H1 (cell line): ENCODE measurements around the gene UBN2. TPM values are rescaled to one million over a fixed set of nuclear protein-coding genes. Genes with fewer than 3 reads are reported as not detected.

Source experiments
- ASH2L ChIP-seq: fragments of 200-600, 300-600 bp; sonication (generic); IDR thresholded peaks from one replicate; pipeline ENCODE4 v1.7.1; 2017; ENCODE audit warnings: low read length
- ATF3 ChIP-seq: IDR thresholded peaks from 2 replicates; pipeline ENCODE4 v1.6.1; 2011; ENCODE audit warnings: low read depth, mild to moderate bottlenecking, low read length; ENCODE audit not compliant: insufficient read depth
- CBX8 ChIP-seq: fragments of 300-800, 300-1000 bp; sonication (generic); IDR thresholded peaks from 2 replicates; pipeline ENCODE4 v1.7.1; 2016; ENCODE audit warnings: low read depth, low read length, borderline replicate concordance
- CEBPB ChIP-seq: IDR thresholded peaks from 2 replicates; pipeline ENCODE4 v1.6.1; 2012; ENCODE audit warnings: low read depth, low read length
- CHD2 ChIP-seq: IDR thresholded peaks from 2 replicates; pipeline ENCODE4 v1.6.1; 2012; ENCODE audit warnings: low read length, improper control_type of control experiment
- CTCF ChIP-seq, 3 experiments: IDR thresholded peaks; 1 replicate in 2 of 3; 2 replicates in 1 of 3; pipeline versions ENCODE4 v1.5.1 to v1.6.1; 2011; ENCODE audit warnings: low read length in 3 of 3, mild to moderate bottlenecking in 3 of 3, inconsistent platforms in 2 of 3, low read depth in 1 of 3, moderate library complexity in 1 of 3; ENCODE audit not compliant: insufficient read depth in 1 of 3; ENCODE audit errors: control extremely low read depth in 1 of 3
- EGR1 ChIP-seq: IDR thresholded peaks from 2 replicates; pipeline ENCODE4 v1.6.1; 2011; ENCODE audit warnings: low read depth, low read length, borderline replicate concordance
- EP300 ChIP-seq, 2 experiments: IDR thresholded peaks; 1 replicate in 1 of 2; 2 replicates in 1 of 2; pipeline ENCODE4 v1.6.1; 2011 to 2012; ENCODE audit warnings: low read depth in 2 of 2, low read length in 2 of 2, mild to moderate bottlenecking in 2 of 2, borderline replicate concordance in 1 of 2, inconsistent platforms in 1 of 2, moderate library complexity in 1 of 2
- EZH2 ChIP-seq: fragments of 200-600 bp; sonication (generic); IDR thresholded peaks from 2 replicates; pipeline ENCODE4 v1.7.1; 2012; ENCODE audit warnings: low read depth, mild to moderate bottlenecking, moderate library complexity, low read length, inconsistent platforms; ENCODE audit not compliant: severe bottlenecking
- GTF2F1 ChIP-seq: IDR thresholded peaks from 2 replicates; pipeline ENCODE4 v1.6.1; 2012; ENCODE audit warnings: low read depth, low read length, improper control_type of control experiment, borderline replicate concordance
- JUN ChIP-seq: IDR thresholded peaks from 2 replicates; pipeline ENCODE4 v1.6.1; 2011; ENCODE audit warnings: low read depth, mild to moderate bottlenecking, improper control_type of control experiment, low read length
- KDM1A ChIP-seq: fragments of 200-600, 300-600 bp; sonication (generic); IDR thresholded peaks from 2 replicates; pipeline ENCODE4 v1.7.1; 2016; ENCODE audit warnings: mild to moderate bottlenecking, low read length, borderline replicate concordance
- KDM5A ChIP-seq: fragments of 200-600 bp; IDR thresholded peaks from 2 replicates; pipeline ENCODE4 v1.7.1; 2012; ENCODE audit warnings: mild to moderate bottlenecking, low read length, inconsistent platforms, mixed read lengths
- NANOG ChIP-seq: IDR thresholded peaks from 2 replicates; pipeline ENCODE4 v1.6.1; 2011; ENCODE audit warnings: low read length, low read depth, mild to moderate bottlenecking, inconsistent platforms; ENCODE audit not compliant: insufficient read depth, poor library complexity, severe bottlenecking
- NRF1 ChIP-seq: IDR thresholded peaks from 2 replicates; pipeline ENCODE4 v1.6.1; 2011; ENCODE audit warnings: mild to moderate bottlenecking, low read depth, low read length, improper control_type of control experiment
- POLR2A ChIP-seq, 2 experiments: IDR thresholded peaks; 1 replicate in 1 of 2; 2 replicates in 1 of 2; pipeline ENCODE4 v1.6.1; 2011; ENCODE audit warnings: low read depth in 2 of 2, low read length in 2 of 2, mild to moderate bottlenecking in 2 of 2; ENCODE audit errors: control extremely low read depth in 1 of 2
- SP2 ChIP-seq: IDR thresholded peaks from 2 replicates; pipeline ENCODE4 v1.6.1; 2012; ENCODE audit warnings: mild to moderate bottlenecking, low read length, inconsistent platforms
- SUZ12 ChIP-seq: fragments of 200-600 bp; sonication (generic); IDR thresholded peaks from 2 replicates; pipeline ENCODE4 v1.6.1; 2012; ENCODE audit warnings: mild to moderate bottlenecking, inconsistent platforms, low read length, moderate library complexity, mixed read lengths
- TCF12 ChIP-seq: IDR thresholded peaks from 2 replicates; pipeline ENCODE4 v1.6.1; 2011; ENCODE audit warnings: low read depth, mild to moderate bottlenecking, low read length
- TEAD4 ChIP-seq: IDR thresholded peaks from 2 replicates; pipeline ENCODE4 v1.6.1; 2012; ENCODE audit warnings: low read depth, low read length, inconsistent platforms, mixed read lengths
- polyA plus RNA-seq, 7 experiments: library from polyadenylated mRNA; depleted of rRNA in 3 of 7; stranded (reverse) in 5 of 7; unstranded in 2 of 7; fragments of >200 nt in 5 of 7; fragments of 200-250 nt in 2 of 7; gene quantifications; 1 replicate in 5 of 7; 2 replicates in 1 of 7; 4 replicates in 1 of 7; pipeline versions ENCODE4 v1.2.1 to v1.2.3, GENCODE V29; 2011 to 2013; ENCODE audit warnings: missing spikeins in 2 of 7, mixed read lengths in 2 of 7
- total RNA-seq: library from RNA; stranded (reverse); fragmentation: NEBNext Ultra II Directional; extraction: Animal tissue kit (Norgen Biotek cat#: 25700); gene quantifications from 2 replicates; pipeline ENCODE4 v1.2.1, GENCODE V29; 2021

The UBN2 gene
- total and polyA plus RNA-seq, 2 of the 8 experiments (the other 6 are each of a cell fraction or from before 2014, with no cell fraction given), result 4.1 to 39.6 TPM

- TF ChIP-seq CHD2, result 0 out of 2 replicates have a peak, but pooled peaks have one; percentile 39
- no peak for TF ChIP-seq EZH2
- peak; percentile 61 for TF ChIP-seq GTF2F1
- TF ChIP-seq KDM1A, result no peak
- no peak for TF ChIP-seq TEAD4
- TF ChIP-seq NANOG, result no peak
- no peak for TF ChIP-seq SUZ12
- TF ChIP-seq JUN, result no peak
- TF ChIP-seq TCF12, result no peak
- peak; percentile 82 for TF ChIP-seq ASH2L
- peak in 1 of 2 experiments; percentile 97; a peak in 2 of 3 replicates for TF ChIP-seq EP300 (IDR thresholded peaks at IDR 0.05; ENCODE audit: borderline replicate concordance in 1 of 2, low read depth in 2 of 2, low read length in 2 of 2)
- TF ChIP-seq CBX8, result no peak
- TF ChIP-seq EGR1, result no peak
- TF ChIP-seq CTCF (IDR thresholded peaks at IDR 0.05; ENCODE audit: control extremely low read depth in 1 of 3, insufficient read depth in 1 of 3, low read depth in 1 of 3, low read length in 3 of 3), result peak; percentile 21 to 33 (median 27)
- TF ChIP-seq KDM5A, result no peak
- TF ChIP-seq POLR2A (IDR thresholded peaks at IDR 0.05; ENCODE audit: control extremely low read depth in 1 of 2, low read depth in 2 of 2, low read length in 2 of 2), result peak; percentile 82 to 94
- TF ChIP-seq ATF3, result peak; percentile 40; the same call in 1 of the 2 replicates
- no peak for TF ChIP-seq NRF1
- no peak for TF ChIP-seq SP2
- TF ChIP-seq CEBPB, result no peak
Measured at GRCh38 chr7:139341058-139341775, 110.2 kb downstream of the UBN2 start, which contains the start of gene FMC1 (continued).
